Measurements from ENCODE around the gene C16orf92. TPM values are rescaled to one million over a fixed set of nuclear protein-coding genes. Genes with fewer than 3 reads are reported as not detected.

The C16orf92 gene
- total and polyA plus RNA-seq, 12 donors = not detected

DNA sequence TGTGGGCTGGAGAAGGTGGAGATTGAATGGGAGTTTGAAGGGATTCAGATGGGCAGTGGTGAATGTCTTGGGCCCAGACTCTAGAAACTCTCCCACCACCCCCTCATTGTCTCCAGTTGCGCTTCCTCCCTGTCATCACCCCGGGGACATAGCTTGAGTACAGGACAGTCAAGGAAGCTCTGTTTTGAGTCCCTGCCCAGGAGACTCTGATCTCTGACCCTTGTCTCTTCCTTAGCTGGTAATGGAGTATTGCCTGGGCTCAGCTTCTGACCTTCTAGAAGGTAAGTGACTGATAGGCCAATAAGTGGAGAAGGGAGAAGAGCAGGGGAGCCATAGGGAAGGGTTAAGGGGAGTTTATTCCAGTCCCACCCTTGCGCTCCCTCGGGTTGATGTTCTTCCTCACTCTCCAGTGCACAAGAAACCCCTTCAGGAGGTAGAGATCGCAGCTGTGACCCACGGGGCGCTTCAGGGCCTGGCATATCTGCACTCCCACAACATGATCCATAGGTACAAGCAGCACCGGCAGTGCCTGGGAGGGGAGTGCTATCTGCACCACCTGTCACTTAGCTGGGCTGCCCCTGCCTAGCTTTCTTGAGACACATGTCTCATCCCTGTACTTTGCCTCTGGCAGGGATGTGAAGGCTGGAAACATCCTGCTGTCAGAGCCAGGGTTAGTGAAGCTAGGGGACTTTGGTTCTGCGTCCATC lies 44.3 kb upstream of the C16orf92 start:
- WGBS, 4 donors = 81 to 89% (median 87%) methylated on average over 8 to 9 of the region's 9 CpGs
- Histone ChIP-seq H3K36me3 (replicated peaks in 1 of 2) (peaks cover 0 to 63% of the 10 kb centered on the region in 2 donors), H3K27me3 (no peaks in the 10 kb centered on the region), H3K9me3 (replicated peaks in 1 of 3) (no peaks in the 10 kb centered on the region), H3K4me1 (replicated peaks in 1 of 2) (peaks cover 30 to 48% of the 10 kb centered on the region in 2 donors), H3K4me3 (no peak overlapping the region), H3K27ac (peak overlapping the region in 2 of 5 donors; percentile 81 to 87)
- no peak for DNase-seq
- TF ChIP-seq, protein P1, sequence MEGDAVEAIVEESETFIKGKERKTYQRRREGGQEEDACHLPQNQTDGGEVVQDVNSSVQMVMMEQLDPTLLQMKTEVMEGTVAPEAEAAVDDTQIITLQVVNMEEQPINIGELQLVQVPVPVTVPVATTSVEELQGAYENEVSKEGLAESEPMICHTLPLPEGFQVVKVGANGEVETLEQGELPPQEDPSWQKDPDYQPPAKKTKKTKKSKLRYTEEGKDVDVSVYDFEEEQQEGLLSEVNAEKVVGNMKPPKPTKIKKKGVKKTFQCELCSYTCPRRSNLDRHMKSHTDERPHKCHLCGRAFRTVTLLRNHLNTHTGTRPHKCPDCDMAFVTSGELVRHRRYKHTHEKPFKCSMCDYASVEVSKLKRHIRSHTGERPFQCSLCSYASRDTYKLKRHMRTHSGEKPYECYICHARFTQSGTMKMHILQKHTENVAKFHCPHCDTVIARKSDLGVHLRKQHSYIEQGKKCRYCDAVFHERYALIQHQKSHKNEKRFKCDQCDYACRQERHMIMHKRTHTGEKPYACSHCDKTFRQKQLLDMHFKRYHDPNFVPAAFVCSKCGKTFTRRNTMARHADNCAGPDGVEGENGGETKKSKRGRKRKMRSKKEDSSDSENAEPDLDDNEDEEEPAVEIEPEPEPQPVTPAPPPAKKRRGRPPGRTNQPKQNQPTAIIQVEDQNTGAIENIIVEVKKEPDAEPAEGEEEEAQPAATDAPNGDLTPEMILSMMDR (IDR thresholded peaks at IDR 0.05) = no peak
- no peak for TF ChIP-seq POLR2A (IDR thresholded peaks at IDR 0.05)
- intact Hi-C loops (cut with DNase I) = no loop called here

DNA sequence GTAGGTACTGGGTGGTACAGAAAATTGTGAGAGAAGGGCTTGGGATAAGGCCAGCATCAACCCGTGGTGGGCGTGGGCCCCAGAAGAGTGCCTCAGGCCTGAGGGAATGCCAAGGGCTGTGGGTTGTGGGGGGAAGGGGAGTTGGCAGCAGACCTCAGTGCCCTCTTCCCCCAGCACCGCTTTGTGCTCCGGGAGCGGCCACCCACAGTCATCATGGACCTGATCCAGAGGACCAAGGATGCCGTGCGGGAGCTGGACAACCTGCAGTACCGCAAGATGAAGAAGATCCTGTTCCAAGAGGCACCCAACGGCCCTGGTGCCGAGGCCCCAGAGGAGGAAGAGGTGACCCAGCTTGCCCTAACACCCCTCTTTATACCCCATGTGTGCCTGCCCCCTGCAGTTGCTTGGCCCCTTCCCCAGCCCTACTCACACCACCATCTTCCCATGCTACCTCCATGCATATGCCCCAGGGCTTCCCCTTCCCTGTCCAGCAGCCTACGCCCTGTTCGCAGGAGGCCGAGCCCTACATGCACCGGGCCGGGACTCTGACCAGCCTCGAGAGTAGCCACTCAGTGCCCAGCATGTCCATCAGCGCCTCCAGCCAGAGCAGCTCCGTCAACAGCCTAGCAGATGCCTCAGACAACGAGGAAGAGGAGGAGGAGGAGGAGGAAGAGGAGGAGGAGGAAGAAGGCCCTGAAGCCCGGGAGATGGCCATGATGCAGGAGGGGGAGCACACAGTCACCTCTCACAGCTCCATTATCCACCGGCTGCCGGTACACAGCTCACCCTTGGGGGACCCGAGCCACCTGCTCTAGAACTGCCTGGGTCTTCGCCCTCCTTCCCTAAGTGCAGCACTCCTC lies 40.2 kb upstream of the C16orf92 start:
- no peaks in the 10 kb centered on the region for H3K27me3 ChIP-seq
- no peak overlapping the region for H3K4me3 ChIP-seq
- H3K4me1 ChIP-seq (replicated peaks in 1 of 2) = peaks cover 9 to 14% of the 10 kb centered on the region in 2 donors
- DNase-seq = no peak
- H3K27ac ChIP-seq = no peak overlapping the region
- H3K36me3 ChIP-seq (replicated peaks in 1 of 2) = peaks cover 0 to 100% of the 10 kb centered on the region in 2 donors
- no peaks in the 10 kb centered on the region for H3K9me3 ChIP-seq (replicated peaks in 1 of 3)
- 78 to 83% (median 81%) methylated on average over 19 to 24 of the region's 24 CpGs for WGBS, 4 donors
- intact Hi-C loops (cut with DNase I) = no loop called here
- no peak for TF ChIP-seq POLR2A (IDR thresholded peaks at IDR 0.05)
- TF ChIP-seq, protein P1 (IDR thresholded peaks at IDR 0.05) = no peak

DNA sequence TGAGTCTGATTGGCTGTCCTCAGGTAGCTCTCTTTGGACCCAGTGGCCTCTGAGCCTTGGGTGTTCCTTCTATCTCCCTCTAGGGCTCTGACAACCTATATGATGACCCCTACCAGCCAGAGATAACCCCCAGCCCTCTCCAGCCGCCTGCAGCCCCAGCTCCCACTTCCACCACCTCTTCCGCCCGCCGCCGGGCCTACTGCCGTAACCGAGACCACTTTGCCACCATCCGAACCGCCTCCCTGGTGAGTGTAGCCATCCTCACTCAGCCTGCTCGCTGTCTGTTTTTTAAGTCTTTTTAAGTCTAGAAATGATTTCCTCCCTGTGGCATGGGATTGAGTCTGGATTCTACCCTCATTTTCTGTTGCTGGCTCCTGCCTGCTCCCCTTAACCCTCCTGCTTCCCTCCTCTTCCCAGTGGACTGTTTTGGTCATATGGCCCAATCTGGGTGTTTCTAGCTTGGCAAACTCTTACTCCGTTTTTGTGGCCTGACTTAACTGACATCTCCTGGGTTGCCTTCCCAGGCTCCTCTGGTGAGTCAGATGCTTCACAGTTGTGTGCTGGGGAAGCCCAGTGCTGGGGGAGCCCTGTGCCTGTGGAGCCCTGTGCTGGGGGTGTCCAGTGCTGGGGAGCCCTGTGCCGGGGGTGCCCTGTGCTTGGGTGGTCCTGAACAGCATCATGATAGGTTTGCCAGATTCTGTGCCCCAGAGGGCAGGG lies 39.4 kb upstream of the C16orf92 start:
- WGBS, 4 donors = 81 to 85% (median 83%) methylated on average over 11 to 12 of the region's 12 CpGs
- H3K36me3 ChIP-seq (replicated peaks in 1 of 2) = peaks cover 0 to 100% of the 10 kb centered on the region in 2 donors

More for the DNA sequence above, 39.4 kb upstream of the C16orf92 start:
- Histone ChIP-seq H3K27ac (peak overlapping the region in 1 of 5 donors; percentile 20), H3K4me3 (no peak overlapping the region), H3K4me1 (replicated peaks in 1 of 2) (peaks cover 9 to 14% of the 10 kb centered on the region in 2 donors), H3K9me3 (replicated peaks in 1 of 3) (no peaks in the 10 kb centered on the region), H3K27me3 (no peaks in the 10 kb centered on the region)
- intact Hi-C loops (cut with DNase I) = no loop called here
- TF ChIP-seq, protein P1 (IDR thresholded peaks at IDR 0.05) = no peak
- TF ChIP-seq POLR2A (IDR thresholded peaks at IDR 0.05) = no peak
- DNase-seq = no peak

Measured in adrenal gland (tissue), 12 donors.